ENCODE data around the gene SCYL3.
"Not testable (repeated sequence)": the region's sequence is repeated elsewhere in the genome, so short reads cannot be mapped to it uniquely, and the experiment has no call there.

The SCYL3 gene

DNA sequence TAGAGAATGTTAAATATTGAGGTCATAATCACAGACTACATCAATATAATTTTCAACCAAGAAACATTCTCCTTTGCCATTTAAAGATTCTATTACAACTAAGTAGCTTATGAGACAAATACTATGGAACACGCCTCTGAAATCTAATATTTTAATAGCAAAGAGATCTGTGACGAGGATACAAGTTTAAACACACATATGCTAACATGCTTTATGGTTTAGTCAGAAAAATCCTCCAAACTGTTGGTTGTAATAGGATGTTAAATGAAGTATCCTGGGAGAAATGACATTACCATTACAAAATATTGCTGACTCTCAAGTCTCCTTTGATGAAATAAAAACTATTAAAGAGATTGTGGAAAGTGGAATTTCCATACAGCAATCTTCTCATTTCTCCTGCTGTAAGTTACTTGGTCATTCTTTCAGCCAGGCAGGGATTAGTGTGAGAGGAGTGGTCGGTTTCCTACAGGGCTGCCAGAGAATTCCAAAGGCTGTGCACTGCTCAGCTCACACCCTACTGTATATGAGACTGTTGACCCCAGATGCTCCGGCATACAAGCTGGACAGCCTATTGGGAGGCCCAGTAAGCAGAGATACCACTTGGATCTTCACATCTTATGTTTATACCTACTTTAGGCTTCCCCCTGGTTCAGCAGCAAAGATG lies 26.6 kb downstream of the SCYL3 start:
- no peak for DNase-seq

DNA sequence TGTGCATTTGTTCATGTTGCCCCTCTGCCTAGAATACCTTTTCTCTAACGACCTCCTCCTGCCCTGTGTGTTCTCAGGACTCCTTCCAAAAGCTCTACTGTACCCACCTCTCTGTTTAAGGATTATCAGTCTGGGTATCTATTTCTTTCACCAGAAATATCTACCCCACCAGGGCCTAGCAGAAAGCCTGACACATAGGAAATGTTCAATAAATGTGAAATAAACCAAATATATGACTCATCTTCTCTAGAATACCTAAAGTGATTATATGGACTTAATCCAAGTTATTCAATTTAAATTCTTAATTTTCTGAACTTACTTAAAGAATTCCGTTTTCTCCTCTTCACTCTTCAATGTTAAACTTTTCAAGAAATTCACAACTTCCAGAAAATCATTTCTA lies 27.1 kb downstream of the SCYL3 start:
- DNase-seq: no peak

DNA sequence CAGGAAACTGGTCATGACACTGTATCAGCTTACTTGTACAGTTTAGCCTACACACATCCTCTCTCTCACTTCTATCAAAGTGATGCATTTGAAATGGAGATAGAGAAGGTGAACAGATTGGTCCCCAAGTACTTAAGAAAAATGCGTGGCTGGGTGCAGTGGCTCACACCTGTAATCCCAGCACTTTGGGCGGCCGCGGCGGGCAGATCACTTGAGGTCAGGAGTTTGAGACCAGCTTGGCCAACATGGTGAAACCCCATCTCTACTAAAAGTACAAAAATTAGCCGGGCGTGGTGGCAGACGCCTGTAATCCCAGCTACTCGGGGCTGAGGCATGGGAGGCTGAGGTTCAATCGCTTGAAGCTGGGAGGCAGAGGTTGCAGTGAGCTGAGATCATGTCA lies 29.2 kb downstream of the SCYL3 start:
- not testable (repeated sequence) for DNase-seq

DNA sequence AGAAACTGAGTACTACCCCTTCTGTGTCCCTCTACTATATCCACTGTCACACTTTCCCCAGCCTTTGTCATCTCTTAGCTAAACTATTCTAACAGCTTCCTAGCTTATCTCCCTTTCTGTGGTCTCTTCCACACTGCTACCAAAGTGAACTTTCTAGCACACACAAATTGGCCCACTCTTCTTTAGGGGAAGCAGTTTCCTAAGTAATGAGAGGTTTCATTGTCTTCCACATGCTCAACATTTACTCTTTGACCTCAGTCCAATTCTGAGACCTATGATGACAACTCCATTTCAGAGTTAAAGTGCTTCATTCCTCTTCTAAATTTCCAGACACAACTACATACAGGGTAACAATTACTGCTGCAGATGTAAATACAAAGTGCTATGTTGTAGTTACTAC lies 32.9 kb downstream of the SCYL3 start:
- no peak for DNase-seq

DNA sequence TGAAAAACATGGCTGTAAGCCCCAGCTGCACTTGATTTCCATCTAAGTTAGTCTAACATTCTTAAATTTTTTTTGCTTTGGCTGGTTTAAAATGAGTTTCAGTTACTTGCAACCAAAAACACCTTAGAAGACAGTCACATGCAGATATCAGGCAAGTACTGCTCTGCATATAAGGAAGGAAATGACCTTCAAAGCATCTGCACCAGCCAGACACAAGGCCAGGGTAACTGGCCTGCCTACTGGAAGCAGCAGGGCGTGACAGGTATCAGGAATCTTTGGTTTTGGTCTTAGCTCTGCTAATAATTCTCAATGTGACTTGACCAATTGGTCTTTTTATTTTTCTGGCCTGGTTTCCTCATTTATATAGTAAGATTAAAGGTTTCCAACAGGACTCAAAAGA lies 33.5 kb downstream of the SCYL3 start:
- no peak for DNase-seq

DNA sequence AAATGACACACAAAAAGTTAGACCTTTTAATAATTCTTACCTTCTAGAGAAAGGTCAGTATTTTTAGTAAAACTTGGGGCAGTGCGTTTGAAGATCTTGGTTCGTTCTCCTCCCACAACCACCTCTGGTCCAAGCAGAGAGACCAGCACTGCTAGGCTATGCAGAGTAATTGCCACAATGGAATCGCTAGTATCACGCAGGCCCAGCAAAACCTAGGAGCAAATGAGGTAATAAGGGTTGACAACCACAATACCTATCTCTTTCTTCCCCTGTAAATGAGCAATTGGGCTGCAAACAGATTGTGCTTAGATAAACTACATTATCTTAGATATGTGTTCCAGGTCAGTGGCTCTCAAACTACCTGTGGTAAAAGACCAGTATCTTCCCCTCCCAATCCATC lies 34.7 kb downstream of the SCYL3 start:
- no peak for DNase-seq

DNA sequence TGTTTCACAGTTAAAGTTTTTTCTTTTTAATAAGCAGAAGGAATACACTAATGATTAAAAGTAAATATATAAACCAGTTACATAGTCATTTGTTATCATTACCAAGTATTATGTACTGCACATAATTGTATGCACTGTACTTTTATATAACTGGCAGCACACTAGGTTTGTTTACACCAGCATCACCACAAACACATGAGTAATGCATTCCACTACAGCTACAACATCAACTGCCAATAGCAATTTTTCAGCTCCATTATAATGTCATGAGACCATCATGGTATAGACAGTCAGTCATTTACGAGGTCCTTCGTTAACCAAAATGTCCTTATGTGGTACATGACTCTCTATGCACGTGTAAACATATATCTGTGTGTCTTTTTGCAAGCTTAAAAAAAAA lies 35.2 kb downstream of the SCYL3 start:
- no peak for DNase-seq

DNA sequence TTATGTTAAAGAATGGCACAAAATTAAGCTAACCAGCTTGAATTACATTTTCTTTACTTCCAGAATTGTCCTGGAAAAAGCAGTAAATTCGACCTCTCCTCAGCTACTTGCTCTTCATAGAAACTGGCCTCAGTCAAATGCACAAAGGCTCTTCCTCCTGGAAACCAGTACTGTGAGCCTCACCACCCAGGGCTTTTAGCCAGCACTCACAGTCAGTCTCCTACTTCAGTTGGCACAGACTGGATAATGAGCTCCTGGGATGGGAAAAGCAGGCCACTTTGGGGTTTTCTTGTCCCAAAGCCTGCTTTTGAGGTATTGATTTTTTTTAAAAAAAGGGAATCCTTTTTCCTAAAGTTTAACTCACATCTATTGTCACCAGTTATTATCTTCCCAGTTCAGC lies 40.4 kb downstream of the SCYL3 start:
- no peak for DNase-seq

DNA sequence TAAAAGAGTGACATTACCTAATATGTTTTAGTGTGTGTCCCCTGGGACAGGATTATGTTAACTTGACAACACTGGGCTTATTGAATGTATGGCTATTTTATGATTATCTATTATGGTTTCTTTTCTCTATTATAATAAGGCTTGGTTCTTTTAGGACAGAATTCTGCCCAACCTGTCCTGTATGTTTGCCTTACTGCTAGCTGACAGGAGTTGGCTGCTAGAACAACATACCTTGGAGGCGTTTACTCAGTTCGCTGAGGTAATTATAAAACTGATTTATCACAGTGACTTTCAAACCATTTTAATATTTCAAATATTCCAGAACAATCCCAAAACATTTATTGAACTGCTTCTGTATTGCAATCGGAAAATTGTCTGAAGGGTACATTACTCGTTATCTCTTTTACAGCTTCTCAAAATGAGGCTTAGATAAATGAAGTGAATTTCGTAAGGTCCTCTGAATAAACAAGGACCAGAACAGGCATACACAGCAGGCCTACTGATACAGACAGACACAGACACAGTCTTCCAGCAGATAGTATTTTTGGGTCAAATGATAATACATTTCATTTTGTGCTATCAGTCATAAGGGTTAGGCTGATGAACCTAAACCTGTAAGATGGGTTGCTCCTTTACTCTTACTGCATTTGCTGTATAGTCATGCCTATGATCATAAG lies 44.2 kb downstream of the SCYL3 start:
- DNase-seq: no peak

DNA sequence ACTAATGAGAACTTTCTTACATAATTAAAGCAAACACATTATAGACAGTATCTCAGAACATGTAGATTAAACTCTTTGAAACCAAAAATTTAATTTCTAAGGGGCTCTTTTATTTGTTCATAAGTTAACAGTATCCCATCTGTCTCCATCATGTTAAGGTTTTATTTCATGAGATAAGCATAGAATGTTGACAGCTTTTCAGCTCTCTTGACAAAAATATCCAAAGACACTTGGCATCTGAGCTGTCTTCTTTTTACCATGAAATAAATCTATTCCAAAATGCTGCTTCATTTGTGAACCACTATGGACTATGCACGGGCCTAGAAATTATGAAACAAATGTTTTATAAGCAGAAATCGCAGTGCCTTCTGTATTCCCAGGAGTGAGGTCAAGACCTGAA lies 45.2 kb downstream of the SCYL3 start:
- DNase-seq: no peak

DNA sequence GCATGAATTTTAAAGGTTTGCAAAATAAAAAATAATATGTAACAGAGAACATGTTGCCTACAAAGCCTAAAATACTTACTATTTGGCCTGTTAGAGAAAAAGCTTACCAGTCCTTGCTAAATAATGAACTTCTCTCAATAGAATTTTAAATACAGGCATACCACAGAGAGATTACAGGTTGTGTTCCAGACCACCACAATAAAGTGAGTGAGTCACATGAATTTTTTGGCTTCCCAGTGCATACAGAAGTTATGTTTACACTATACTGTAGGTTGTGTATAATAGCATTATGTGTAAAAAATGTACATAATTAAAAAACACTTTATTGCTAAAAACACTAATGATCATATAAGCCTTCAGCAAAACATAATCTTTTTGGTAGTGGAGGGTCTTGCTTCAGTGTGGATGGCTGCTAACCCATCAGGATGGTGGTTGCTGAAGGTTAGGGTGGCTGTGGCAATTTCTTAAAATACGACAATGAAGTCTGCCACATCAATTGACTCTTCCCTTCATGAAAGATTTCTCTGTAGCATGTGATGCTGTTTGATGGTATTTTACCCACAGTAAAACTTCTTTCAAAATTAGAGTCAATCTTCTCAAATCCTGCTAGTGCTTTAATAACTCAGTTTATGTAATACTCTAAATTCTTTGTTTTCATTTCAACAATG lies 48.6 kb downstream of the SCYL3 start:
- DNase-seq: no peak

DNA sequence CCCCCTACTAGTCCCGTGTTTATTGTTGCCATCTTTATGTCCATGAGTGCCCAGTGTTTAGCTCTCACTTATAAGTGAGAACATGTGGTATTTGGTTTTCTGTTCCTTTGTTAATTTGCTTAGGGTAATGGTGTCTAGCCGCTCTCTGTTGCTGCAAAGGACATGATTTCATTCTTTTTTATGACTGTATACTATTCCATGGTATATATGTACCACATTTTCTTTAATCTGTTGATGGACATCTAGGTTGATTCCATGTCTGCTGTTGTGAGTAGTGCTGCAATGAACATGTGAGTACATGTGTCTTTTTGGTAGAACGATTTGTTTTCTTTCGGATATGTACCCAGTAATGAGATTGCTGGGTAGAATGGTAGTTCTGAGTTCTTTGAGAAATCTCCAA lies 54.8 kb downstream of the SCYL3 start:
- DNase-seq: no peak

DNA sequence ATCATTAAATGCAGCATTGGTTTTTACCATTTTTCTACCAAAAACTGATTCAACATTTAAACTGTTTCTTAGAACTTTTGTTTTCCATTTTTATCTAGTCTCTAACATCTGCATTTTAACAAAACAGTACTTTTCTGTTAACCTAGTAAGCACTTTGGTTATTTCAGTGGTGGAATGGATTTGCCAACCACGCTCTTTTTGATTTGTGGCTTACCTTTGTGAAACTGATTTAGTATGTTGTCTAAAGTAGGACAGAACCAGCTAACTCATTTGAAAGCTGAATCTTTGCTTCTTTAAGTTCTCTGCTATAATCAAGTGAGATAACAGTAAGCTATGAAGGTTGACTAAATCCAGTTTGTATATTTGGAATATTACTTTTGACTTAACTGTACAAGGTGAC lies 57.5 kb downstream of the SCYL3 start:
- DNase-seq: no peak

DNA sequence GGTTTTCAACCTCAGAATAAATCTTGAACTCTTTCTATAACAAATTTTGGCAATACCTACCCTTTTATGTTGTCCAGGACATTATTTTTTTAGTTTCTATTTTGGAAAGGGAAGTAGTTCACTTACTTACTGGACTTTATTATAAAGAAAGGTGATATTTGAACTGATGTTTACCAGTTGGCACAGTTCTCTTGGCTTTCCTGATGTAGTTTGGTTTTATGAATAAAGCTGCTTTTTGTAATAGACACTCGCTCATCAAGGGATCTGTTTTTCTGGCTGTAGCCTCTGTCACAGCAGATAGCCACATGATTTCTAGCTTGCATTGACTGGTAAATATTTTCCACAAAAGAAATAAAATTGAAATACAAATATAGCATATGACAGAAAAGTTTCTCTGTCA lies 58.0 kb downstream of the SCYL3 start:
- DNase-seq: no peak

DNA sequence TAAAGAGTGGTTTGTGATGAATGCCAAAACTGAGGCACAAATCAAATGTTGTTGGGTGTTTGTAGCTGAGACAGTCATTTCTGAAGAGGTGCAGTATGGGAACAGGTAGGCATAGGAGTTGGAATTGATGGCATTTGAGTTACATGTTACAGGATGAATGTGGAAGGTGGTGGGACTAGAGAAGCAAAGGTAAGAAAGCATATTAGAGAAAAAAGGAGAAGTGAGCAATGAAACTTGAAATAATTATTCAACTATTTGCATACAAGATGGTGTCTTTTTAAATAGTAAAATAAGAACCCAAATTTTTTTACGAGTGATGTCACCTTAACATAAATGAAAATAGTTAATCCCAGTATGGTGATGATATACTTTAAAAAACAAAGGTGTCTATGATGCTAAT lies 58.8 kb downstream of the SCYL3 start:
- no peak for DNase-seq

DNA sequence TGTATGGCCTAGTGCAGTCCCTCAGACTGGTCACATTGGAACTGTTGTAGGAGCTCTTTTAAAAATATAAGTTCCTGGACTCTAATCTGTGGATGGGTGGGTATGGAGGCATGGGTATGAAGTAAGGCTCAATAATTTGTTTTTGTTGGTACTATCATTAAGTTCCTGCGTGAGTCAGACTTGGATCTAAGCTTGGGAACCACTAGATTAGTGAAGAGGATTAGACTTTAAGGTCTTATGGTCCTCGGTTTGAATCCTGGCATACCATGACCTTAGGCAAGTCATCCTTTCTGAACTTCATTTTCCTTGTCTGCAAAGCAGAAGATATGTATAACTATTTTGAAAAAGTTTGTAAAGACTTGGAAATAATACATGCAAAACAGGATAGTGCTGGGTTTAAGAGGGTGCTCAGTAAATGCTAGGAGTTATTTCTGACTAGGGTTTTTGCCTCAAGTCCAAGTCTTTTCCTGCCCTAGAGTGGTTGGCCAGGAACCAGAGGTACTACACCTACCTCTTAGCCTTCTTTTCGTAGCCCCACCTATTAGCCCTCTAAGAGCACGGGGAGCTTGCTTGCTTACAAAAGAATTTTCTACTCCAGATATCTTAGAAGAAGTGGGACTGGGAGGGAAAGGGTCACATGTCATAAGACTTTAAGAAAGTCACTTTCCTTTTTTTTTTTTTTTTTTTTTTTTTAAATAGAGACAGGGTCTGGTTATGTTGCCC lies 60.4 kb downstream of the SCYL3 start:
- DNase-seq: no peak

DNA sequence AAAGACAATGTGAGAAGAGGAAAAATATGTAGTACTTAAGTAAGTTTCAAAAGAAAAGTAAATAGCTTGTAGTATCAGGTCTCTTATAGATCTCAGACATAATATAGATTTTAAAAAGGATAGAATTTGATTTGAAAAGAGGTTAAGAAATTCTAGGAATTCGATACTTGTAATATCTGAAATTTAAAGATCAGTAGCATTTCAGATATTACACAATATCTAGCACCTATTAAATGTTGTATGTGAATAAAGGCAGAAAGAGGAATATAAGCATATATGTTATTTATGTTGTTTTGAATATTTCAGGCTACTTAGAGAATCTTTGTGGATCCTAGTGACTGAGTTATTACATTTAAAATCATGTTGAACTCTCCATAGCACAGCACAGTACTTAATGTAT lies 64.0 kb downstream of the SCYL3 start:
- no peak for DNase-seq

DNA sequence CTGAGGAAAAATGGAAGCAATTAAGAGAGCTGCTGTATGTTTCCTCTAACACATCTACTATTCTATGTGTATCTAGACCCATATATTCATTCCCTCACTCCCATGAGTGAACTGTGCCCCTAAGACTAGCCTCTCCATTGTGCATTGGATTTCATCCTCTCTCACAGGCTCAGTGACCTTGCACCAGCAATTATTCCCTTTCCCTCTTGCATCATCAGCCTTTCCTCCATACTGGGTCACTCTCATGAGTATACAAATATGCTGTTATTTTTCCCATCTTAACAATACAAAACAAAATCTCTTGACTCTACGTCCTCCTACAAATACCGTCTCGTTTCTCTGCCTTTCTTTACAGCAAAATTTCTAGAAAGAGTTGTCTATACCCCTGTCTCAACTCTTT lies 69.5 kb downstream of the SCYL3 start:
- no peak for DNase-seq

DNA sequence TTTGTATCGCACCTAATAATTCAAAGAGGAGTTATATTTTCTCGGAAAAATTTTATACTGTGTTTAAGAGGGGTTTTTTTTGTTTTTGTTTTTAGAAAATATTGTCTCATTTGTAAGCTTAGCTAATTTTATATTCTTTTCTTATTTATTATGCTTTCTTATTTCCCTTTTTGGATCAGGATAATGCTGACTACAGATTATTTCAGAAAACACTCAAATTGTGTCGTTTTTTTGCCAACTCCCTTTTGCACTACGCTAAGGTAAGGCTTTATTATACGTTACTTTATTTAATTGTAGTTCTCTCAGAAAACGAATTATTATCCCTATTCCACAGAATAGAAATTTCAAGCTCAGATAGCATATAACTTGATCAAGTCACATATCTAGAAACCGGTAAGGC lies 72.2 kb downstream of the SCYL3 start:
- no peak for DNase-seq

DNA sequence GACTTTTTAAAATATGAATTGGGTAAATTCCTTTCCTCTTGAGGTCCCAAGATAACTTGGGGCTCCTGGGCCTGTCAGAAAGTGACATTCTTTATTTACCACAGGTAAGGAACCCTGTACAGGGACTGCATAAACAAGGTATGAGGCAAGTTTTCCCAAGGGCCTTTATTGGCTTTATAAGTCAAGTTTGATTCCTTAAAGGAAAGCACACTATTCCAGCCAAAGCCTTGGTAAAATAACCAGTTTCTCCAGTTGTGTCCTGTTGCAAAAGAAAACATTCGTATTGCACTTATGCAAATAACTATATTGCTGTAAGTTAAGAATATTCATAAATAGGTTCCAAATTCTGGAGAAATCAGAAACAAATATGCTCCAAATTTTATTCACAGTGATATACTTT lies 77.1 kb downstream of the SCYL3 start:
- no peak for DNase-seq

DNA sequence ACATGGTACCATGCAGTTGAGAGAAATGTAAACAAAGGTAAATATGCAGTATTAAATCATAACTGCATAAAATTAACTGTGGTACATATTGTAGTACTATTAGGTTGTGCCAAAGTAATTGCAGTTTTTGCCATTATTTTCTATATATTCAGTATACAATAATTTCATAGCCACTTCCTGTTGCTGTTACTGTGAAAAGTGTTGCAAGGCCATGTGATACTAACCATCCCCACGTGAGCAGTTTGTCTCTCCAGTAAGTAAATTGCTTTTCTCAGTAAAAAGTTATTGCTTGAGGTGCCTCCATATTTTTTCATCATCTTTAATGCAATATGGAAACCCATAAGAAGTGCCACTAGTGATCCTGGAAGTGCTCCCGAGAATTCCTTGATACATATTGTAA lies 79.4 kb downstream of the SCYL3 start:
- no peak for DNase-seq

DNA sequence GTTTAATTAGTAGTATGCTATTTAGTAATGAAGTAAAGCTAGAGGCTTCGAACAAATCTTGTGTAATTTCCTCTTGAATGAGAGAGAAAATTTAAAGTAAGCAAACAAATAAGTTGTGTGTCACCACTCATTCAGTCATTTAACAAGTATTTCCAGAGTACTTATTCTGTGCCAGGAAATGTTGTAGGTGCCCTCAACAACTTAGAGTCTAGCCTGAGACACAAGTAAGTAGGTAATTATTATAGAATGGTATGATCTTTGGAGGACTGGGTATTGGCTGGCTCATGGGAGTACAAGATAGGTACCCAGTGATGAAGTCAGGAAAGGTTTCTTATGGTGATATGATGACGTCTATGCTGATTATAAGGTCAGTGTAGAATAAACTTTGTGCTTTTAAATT lies 81.6 kb downstream of the SCYL3 start:
- no peak for DNase-seq

DNA sequence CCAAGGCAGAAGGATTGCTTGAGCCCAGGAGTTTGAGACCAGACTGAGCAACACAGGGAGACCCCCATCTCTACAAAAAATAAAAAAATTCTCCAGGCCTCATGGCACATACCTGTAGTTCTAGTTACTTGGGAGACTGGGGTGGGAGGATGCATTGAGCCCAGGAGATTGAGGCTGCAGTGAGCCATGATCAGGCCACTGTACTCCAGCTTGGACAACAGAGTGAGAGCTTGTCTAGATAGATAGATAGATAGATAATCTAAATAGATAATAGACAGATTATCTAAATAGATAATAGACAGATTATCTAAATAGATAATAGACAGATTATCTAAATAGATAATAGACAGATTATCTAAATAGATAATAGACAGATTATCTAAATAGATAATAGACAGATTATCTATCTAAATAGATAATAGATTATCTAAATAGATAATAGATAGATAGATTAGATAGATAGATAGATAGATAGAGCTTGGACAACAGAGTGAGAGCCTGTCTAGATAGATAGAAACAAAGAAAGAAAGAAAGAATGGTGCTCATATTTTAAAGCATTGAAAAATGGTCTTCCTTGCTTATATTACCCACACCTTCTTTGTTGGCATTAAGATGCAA lies 82.2 kb downstream of the SCYL3 start:
- not testable (repeated sequence) for DNase-seq
